PC-9 (cell line): ENCODE results near the gene FAM221A. TPM values are rescaled to one million over a fixed set of nuclear protein-coding genes. Genes with fewer than 3 reads are reported as not detected.

Experiments
- BruUV-seq: library from RNA; stranded (reverse); fragments of 400-500 nt; replicated peaks from 2 replicates; lab custom pipeline; 2021; lab: Mats Ljungman, UMichigan
- CTCF ChIA-PET: fragments of 300-600 bp; sonication (Branson Sonifier 250); formaldehyde crosslinking; loops from one replicate; lab custom pipeline; 2022; ENCODE audit warnings: antibody characterized with exemption; lab: Charles Lee
- POLR2A ChIA-PET: fragments of 300-600 bp; sonication (Branson Sonifier 250); formaldehyde crosslinking; loops from one replicate; lab custom pipeline; 2022; ENCODE audit warnings: antibody characterized with exemption; ENCODE audit not compliant: unreplicated experiment; lab: Charles Lee
- DNase-seq, 2 experiments: peaks; one replicate each; pipeline versions ENCODE4 v3.0.0 to v3.0.0-alpha.2; 2015 to 2022; ENCODE audit warnings: mixed read lengths in 1 of 2
- H2AFZ ChIP-seq: fragments of 200-600 bp; sonication (generic); 2 replicates; pipeline ENCODE4 v1.8.1; 2017; ENCODE audit warnings: antibody characterized with exemption
- H3F3A ChIP-seq: fragments of 200-600 bp; sonication (generic); 2 replicates; pipeline ENCODE4 v1.8.1; 2017; ENCODE audit warnings: antibody characterized with exemption, mild to moderate bottlenecking, low read depth; ENCODE audit not compliant: insufficient read depth
- H3K27ac ChIP-seq: fragments of 200-600 bp; sonication (generic); 2 replicates; pipeline ENCODE4 v1.6.1; 2016; ENCODE audit warnings: mixed run types
- H3K27me3 ChIP-seq: fragments of 200-600 bp; sonication (generic); 2 replicates; pipeline ENCODE4 v1.6.1; 2016; ENCODE audit warnings: low read depth, mixed run types; ENCODE audit not compliant: insufficient read depth
- H3K36me3 ChIP-seq: fragments of 200-600 bp; sonication (generic); 2 replicates; pipeline ENCODE4 v1.6.1; 2016; ENCODE audit warnings: low read depth, mixed run types
- H3K4me1 ChIP-seq: fragments of 200-600 bp; sonication (generic); replicated peaks from 2 replicates; pipeline ENCODE4 v1.6.1; 2016; ENCODE audit warnings: mixed run types; ENCODE audit not compliant: insufficient read depth
- H3K4me2 ChIP-seq: fragments of 200-600 bp; sonication (generic); 2 replicates; pipeline ENCODE4 v1.6.1; 2017; ENCODE audit warnings: mixed run types
- H3K4me3 ChIP-seq: fragments of 200-600 bp; sonication (generic); 2 replicates; pipeline ENCODE4 v1.6.1; 2016; ENCODE audit warnings: mixed run types
- H3K79me2 ChIP-seq: fragments of 200-600 bp; sonication (generic); 2 replicates; pipeline ENCODE4 v1.6.1; 2017; ENCODE audit warnings: low read depth, mixed run types
- H3K9me2 ChIP-seq: fragments of 200-600 bp; sonication (generic); 2 replicates; pipeline ENCODE4 v1.8.1; 2017; ENCODE audit warnings: mild to moderate bottlenecking; ENCODE audit not compliant: insufficient read depth
- H3K9me3 ChIP-seq: fragments of 200-600 bp; sonication (generic); 2 replicates; pipeline ENCODE4 v1.8.1; 2016; ENCODE audit warnings: low read depth; ENCODE audit not compliant: insufficient read depth
- H4K20me1 ChIP-seq: fragments of 200-600 bp; sonication (generic); 2 replicates; pipeline ENCODE4 v1.8.1; 2017; ENCODE audit not compliant: insufficient read depth
- EZH2 ChIP-seq: fragments of 200-600 bp; sonication (generic); IDR thresholded peaks from 2 replicates; pipeline ENCODE4 v1.8.0; 2017; ENCODE audit warnings: antibody characterized with exemption, low read depth
- intact Hi-C: fragments of 100-400 bp; cut with micrococcal nuclease; formaldehyde crosslinking; loops from one replicate; pipeline ENCODE4 v1.10.0; 2022; ENCODE audit not compliant: unreplicated experiment
- total RNA-seq: library from RNA; stranded (reverse); gene quantifications from 2 replicates; pipeline ENCODE4 v1.2.3, GENCODE V29; 2021
- TF ChIP-seq, protein P1 (sequence below): fragments of 200-600 bp; sonication (generic); conservative IDR thresholded peaks from 2 replicates; pipeline ENCODE4 v1.6.1; 2017; ENCODE audit warnings: mixed run types, antibody characterized with exemption, mild to moderate bottlenecking, moderate library complexity

FAM221A gene
- total RNA-seq, 1 experiment from 2014 or later: 2.4 TPM

DNA sequence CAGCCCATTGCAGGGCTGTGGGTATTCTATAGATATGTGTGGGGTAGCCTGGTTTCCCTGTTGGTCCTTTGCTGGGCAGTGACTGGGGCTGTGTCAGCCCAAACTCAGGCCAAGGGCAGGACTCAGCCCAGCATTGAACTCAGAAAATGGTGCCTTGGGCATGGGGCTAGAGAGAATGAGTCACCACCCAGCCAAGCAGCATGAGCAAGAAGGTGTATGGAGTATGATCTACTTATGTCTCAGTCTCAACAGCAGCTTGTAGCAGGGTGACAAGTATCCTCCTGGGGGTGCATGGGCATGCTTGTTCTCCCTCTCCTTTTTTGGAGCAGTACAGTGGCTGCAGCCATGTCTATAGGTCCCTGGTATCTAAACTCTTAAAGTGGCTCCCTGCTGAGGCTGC lies 62.1 kb downstream of the FAM221A start:
- Histone ChIP-seq H3K9me2 (no peaks in the 10 kb centered on the region), H2AFZ (no peak overlapping the region), H3K4me1 (no peaks in the 10 kb centered on the region), H3K27me3 (no peaks in the 10 kb centered on the region), H3K4me3 (no peak overlapping the region), H3K36me3 (no peaks in the 10 kb centered on the region), H3K79me2 (no peaks in the 10 kb centered on the region), H4K20me1 (no peaks in the 10 kb centered on the region), H3K9me3 (peaks cover 23% of the 10 kb centered on the region), H3F3A (no peaks in the 10 kb centered on the region), H3K4me2 (no peak overlapping the region), H3K27ac (no peak overlapping the region)
- no peak for TF ChIP-seq EZH2
- TF ChIP-seq, protein P1, sequence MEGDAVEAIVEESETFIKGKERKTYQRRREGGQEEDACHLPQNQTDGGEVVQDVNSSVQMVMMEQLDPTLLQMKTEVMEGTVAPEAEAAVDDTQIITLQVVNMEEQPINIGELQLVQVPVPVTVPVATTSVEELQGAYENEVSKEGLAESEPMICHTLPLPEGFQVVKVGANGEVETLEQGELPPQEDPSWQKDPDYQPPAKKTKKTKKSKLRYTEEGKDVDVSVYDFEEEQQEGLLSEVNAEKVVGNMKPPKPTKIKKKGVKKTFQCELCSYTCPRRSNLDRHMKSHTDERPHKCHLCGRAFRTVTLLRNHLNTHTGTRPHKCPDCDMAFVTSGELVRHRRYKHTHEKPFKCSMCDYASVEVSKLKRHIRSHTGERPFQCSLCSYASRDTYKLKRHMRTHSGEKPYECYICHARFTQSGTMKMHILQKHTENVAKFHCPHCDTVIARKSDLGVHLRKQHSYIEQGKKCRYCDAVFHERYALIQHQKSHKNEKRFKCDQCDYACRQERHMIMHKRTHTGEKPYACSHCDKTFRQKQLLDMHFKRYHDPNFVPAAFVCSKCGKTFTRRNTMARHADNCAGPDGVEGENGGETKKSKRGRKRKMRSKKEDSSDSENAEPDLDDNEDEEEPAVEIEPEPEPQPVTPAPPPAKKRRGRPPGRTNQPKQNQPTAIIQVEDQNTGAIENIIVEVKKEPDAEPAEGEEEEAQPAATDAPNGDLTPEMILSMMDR: no peak
- intact Hi-C loops: no loop called here
- ChIA-PET CTCF (no interaction called here), POLR2A (no interaction called here)
- BruUV-seq: no TSS peak
- no peak for DNase-seq

DNA sequence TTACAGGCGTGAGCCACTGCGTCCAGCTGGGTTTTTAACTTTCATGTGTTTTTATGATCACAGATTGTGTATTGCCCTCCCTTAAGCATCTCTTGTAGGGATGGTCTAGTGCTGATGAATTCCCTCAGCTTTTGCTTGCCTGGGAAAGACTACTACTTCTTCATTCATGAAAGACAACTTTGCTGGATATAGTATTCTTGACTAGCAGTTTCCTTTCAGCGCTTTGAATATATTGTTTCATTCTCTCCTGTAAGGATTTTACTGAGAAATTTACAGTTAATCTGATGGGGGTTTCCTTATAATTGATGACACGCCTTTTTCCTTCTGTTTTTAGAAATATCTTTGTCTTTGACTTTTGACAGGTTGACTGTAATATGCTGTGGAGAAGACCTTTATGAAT lies 63.2 kb downstream of the FAM221A start:
- no peaks in the 10 kb centered on the region for H4K20me1 ChIP-seq
- no peaks in the 10 kb centered on the region for H3F3A ChIP-seq
- no peaks in the 10 kb centered on the region for H3K36me3 ChIP-seq
- H3K4me3 ChIP-seq: no peak overlapping the region
- BruUV-seq: no TSS peak
- no peaks in the 10 kb centered on the region for H3K4me1 ChIP-seq
- intact Hi-C loops: no loop called here
- no peak overlapping the region for H2AFZ ChIP-seq
- POLR2A ChIA-PET: no interaction called here
- H3K4me2 ChIP-seq: no peak overlapping the region
- H3K27ac ChIP-seq: no peak overlapping the region
- H3K79me2 ChIP-seq: no peaks in the 10 kb centered on the region
- peaks cover 23% of the 10 kb centered on the region for H3K9me3 ChIP-seq
- no peaks in the 10 kb centered on the region for H3K27me3 ChIP-seq
- no peak for DNase-seq
- H3K9me2 ChIP-seq: no peaks in the 10 kb centered on the region
- CTCF ChIA-PET: interaction anchor here (0.7 kb wide), 1 partner anchor 46 kb away, joined by 3 read pairs; no protein-coding TSS in a partner anchor
- TF ChIP-seq, protein P1: no peak
- no peak for TF ChIP-seq EZH2

DNA sequence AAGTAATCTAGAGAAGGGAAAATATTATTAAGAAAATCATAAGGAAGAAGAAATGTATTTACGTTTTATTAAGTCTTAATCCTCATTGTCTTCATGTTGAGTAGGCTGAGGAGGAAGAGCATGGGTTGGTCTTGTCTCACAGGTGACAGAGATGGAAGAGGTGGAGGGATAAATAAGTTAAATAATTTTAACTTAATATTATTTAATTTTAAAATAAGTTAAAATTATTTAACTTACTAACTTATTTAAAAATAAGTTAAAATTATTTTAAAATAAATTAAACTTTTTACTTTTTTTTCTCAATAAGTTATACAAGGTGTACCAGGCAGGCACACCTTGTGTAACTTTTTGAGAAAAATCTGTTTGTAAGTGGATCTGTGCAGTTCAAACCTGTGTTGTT lies 66.6 kb downstream of the FAM221A start:
- Histone ChIP-seq H3K79me2 (no peaks in the 10 kb centered on the region), H4K20me1 (no peaks in the 10 kb centered on the region), H3K9me3 (peaks cover 15% of the 10 kb centered on the region), H3K9me2 (no peaks in the 10 kb centered on the region), H3K36me3 (no peaks in the 10 kb centered on the region), H3K4me1 (no peaks in the 10 kb centered on the region), H3K4me3 (no peak overlapping the region), H2AFZ (no peak overlapping the region), H3F3A (no peaks in the 10 kb centered on the region), H3K27me3 (no peaks in the 10 kb centered on the region), H3K27ac (no peak overlapping the region), H3K4me2 (no peak overlapping the region)
- DNase-seq: no peak
- no peak for TF ChIP-seq EZH2
- TF ChIP-seq, protein P1: no peak
- intact Hi-C loops: no loop called here
- CTCF ChIA-PET: no interaction called here
- POLR2A ChIA-PET: no interaction called here
- no TSS peak for BruUV-seq
